Gastroesophageal sphincter (tissue), 4 donors: ENCODE results near the gene RCC2. TPM values are rescaled to one million over a fixed set of nuclear protein-coding genes. Genes with fewer than 3 reads are reported as not detected.

ENCODE experiments used
- ATAC-seq: fragments of 150-250 bp; one replicate; pipeline ENCODE4 v1.9.1; 2016; ENCODE audit warnings: mild to moderate bottlenecking, moderate library complexity
- H3K27ac ChIP-seq, 4 donors: fragments of 200-600 bp; sonication (generic) in 3 of 4; 1 replicate in 3 of 4; 2 replicates in 1 of 4; pipeline ENCODE4 v1.5.1; 2016 to 2019
- H3K27me3 ChIP-seq: fragments of 200-600 bp; sonication (generic); one replicate; pipeline ENCODE4 v1.5.1; 2019
- H3K36me3 ChIP-seq, 2 donors: fragments of 200-600 bp; sonication (generic); one replicate each; pipeline ENCODE4 v1.5.1; 2019; ENCODE audit warnings: control low read depth in 1 of 2
- H3K4me1 ChIP-seq, 3 donors: fragments of 200-600 bp; sonication (generic); 1 replicate in 2 of 3; 2 replicates in 1 of 3; pipeline ENCODE4 v1.5.1; 2016 to 2019; ENCODE audit warnings: control low read depth in 2 of 3
- H3K4me3 ChIP-seq, 2 donors: fragments of 200-600 bp; sonication (generic); one replicate each; pipeline ENCODE4 v1.5.1; 2019; ENCODE audit warnings: mild to moderate bottlenecking in 1 of 2, moderate library complexity in 1 of 2
- H3K9me3 ChIP-seq, 3 donors: fragments of 200-600 bp; sonication (generic); one replicate each; pipeline ENCODE4 v1.5.1; 2017 to 2019; ENCODE audit warnings: control low read depth in 2 of 3
- CTCF ChIP-seq, 4 experiments: fragments of 200-600 bp in 2 of 4; fragments of 450-650 bp in 2 of 4; sonication (generic) in 1 of 4; IDR thresholded peaks; one replicate each; pipeline ENCODE4 v1.5.1; 2017 to 2019; ENCODE audit warnings: antibody characterized with exemption in 4 of 4, mild to moderate bottlenecking in 2 of 4, moderate library complexity in 2 of 4
- EP300 ChIP-seq: sonication (generic); formaldehyde crosslinking; IDR thresholded peaks from one replicate; pipeline ENCODE4 v1.6.1; 2017; ENCODE audit warnings: antibody characterized with exemption, mild to moderate bottlenecking
- POLR2A ChIP-seq, 2 donors: fragments of 450-650 bp; IDR thresholded peaks; one replicate each; pipeline ENCODE4 v1.6.1; 2017; ENCODE audit warnings: antibody characterized with exemption in 2 of 2, mild to moderate bottlenecking in 2 of 2, moderate library complexity in 1 of 2
- POLR2AphosphoS5 ChIP-seq: sonication (generic); formaldehyde crosslinking; IDR thresholded peaks from one replicate; pipeline ENCODE4 v1.6.1; 2017; ENCODE audit warnings: antibody characterized with exemption
- WGBS, 2 donors: methylation state at CpG; one replicate each; pipeline ENCODE4 v1.1.5; 2018; ENCODE audit warnings: low coverage in 1 of 2; 5-methylcytosine and 5-hydroxymethylcytosine counted together
- total RNA-seq, 4 donors: library from RNA; depleted of rRNA; stranded (reverse); fragments of >200 nt; gene quantifications; one replicate each; pipeline ENCODE4 v1.1.0, GENCODE V29; 2016

RCC2 gene
- total RNA-seq, 4 donors from 2014 or later: 9.5 to 21.3 (median 18.5) TPM

DNA sequence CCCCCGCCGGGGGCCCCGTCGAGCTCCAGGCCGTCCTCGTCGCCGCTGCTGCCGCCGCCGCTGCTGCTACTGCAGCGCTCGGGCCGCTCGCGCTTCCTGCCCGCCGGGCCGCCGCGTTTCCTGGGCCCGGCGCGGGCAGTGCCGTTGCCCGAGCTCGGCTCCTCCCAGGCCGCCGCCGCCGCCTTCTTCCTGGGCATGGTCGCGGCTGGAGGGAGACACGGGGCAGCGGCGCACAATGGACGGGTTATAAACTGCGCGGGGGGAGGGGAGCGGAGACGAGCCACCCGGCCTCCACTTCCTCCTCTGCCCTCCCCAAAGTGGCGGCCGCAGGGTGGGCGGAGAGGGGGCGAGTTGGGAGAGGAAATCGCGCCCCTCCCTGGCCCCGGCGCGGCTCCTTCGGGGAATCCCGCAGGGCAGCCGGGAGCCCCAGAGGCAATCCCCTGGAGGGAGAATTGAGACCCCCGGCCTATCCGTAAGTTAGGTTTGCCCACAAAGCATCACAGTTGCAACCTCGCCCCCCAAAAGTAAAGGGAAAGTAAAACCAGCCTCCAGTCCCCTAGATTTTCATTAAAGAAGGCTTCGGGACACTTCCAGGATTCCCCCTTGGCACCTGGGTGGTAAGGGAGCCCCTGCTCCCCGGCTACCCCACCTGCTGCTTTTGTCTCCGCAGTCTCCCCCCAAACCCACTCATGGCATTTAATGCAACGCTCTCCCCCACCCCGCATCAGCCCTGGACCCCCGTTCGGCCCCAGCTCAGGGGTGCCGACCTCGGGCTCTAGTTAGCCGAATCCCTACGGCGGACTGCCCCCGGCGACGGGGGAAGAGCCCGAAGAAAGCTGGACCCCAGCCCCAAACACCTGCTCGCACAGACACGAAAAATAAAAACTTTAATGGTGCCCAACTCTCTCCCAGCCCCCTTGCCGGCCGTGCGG, 893 bp downstream of the RCC2 start:
- peak overlapping the region; percentile 44 to 80 for H3K4me3 ChIP-seq
- H3K27me3 ChIP-seq: no peaks in the 10 kb centered on the region
- TF ChIP-seq POLR2A (IDR thresholded peaks at IDR 0.05) (no peak), CTCF (IDR thresholded peaks at IDR 0.05) (peak in 1 of 4 experiments; percentile 11)
- peak overlapping the region; percentile 15 to 87 (median 82) for H3K27ac ChIP-seq
- peaks cover 0 to 35% (median 16%) of the 10 kb centered on the region in 3 donors for H3K4me1 ChIP-seq
- WGBS, 2 donors: 0% methylated on average over 9 of the region's 78 CpGs; no CpG with 5 or more reads in 1 of the 2 donors
- peaks cover 0 to 13% of the 10 kb centered on the region in 2 donors for H3K36me3 ChIP-seq
- no peaks in the 10 kb centered on the region for H3K9me3 ChIP-seq
- ATAC-seq: peak; percentile 24

DNA sequence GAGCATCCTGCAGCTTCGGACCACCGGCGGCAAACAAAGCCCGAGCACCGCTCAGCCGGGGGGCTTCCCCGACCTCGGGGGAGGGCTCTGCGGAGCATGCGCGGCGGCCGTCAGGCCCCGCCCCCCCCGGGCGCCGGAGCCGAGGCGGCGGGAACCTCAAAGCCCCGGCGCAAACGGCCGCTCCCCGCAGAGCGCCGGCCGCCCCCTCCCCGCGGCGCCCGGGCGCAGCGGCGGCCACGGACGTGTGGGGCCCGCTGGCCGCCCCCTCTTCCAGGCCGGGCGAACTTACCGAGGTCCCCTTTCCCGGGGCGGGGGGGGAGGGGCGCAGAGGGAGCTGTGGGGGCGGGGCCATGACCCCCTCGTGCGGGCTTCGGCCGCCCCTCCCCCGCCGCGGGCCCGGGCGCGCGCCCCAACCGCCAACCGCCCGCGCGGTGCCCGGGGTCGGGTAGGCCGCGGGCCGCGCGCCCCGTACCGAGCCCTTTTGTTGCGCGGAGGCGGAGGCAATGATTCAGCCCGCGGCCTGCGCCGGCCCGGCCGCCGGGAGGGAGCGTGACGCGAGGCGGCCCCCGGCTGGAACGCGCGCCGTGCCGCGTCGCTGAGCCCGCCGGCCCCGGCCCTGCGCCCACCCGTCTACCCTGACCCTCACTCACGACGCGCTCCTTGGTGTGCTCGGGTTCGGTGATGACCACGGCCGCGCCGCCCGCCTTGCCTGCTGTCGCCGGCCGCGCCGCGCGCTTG, 1.7 kb downstream of the RCC2 start:
- ATAC-seq: peak; percentile 75
- H3K27ac ChIP-seq: peak overlapping the region; percentile 18 to 87 (median 82)
- H3K4me1 ChIP-seq: peaks cover 0 to 35% (median 16%) of the 10 kb centered on the region in 3 donors
- H3K4me3 ChIP-seq: peak overlapping the region; percentile 44 to 80
- WGBS, 2 donors: no CpG with 5 or more reads among the region's 115 CpGs
- no peaks in the 10 kb centered on the region for H3K9me3 ChIP-seq
- TF ChIP-seq EP300: no peak
- no peak for TF ChIP-seq CTCF (IDR thresholded peaks at IDR 0.05)
- TF ChIP-seq POLR2AphosphoS5: peak; percentile 8
- peak; percentile 3 to 9 for TF ChIP-seq POLR2A (IDR thresholded peaks at IDR 0.05)
- H3K27me3 ChIP-seq: no peaks in the 10 kb centered on the region
- peaks cover 0 to 22% of the 10 kb centered on the region in 2 donors for H3K36me3 ChIP-seq

- peak overlapping the region; percentile 44 to 80 for H3K4me3 ChIP-seq
- H3K4me1 ChIP-seq: peaks cover 0 to 35% (median 16%) of the 10 kb centered on the region in 3 donors
- no peaks in the 10 kb centered on the region for H3K27me3 ChIP-seq
- WGBS, 2 donors: 0 to 7% methylated on average over 1 to 3 of the region's 9 CpGs
- ATAC-seq: no peak
- no peaks in the 10 kb centered on the region for H3K9me3 ChIP-seq
- peak overlapping the region; percentile 18 to 87 (median 82) for H3K27ac ChIP-seq
- peaks cover 0 to 26% of the 10 kb centered on the region in 2 donors for H3K36me3 ChIP-seq
- TF ChIP-seq CTCF (IDR thresholded peaks at IDR 0.05) (no peak), POLR2A (IDR thresholded peaks at IDR 0.05) (peak in 1 of 2 donors; percentile 27)
These were observed 2.3 kb downstream of the RCC2 start for GRCh38 chr1:17437260-17437579.

DNA sequence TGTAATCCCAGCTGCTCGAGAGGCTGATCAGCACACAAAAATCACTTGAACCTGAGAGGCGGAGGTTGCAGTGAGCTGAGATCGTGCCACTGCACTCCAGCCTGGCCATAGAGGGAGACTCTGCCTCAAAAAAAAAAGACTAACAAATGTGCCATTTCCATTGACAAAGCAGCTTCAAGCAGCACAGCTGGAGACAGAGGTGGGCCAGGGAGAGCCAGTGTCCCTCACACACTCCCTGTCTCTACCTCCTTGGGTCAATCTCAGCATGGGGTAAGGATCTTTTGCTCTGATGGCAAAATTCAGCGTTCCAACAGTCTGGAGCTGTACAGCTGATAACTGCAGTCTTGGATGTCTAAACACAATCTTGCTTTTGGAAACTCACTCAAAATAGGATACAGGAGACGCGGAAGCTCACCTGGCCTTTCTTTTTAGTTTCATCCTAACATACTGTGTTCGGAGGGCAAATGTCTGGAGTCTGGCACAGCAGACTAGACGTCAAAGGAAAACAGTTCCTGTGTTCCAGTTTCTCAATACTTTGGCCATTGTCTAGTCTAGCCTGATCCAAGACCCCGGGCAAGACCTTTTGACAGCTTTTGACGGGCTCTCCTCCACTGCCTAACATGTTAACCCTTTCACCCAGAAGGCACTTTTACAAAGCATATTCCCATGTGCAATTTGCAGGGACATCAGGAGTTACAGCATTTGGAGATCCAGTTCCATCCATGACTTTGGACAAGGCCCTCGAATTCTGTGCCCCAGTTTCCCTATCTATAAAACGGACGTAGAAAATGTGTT, 2.9 kb downstream of the RCC2 start:
- Histone ChIP-seq H3K9me3 (no peaks in the 10 kb centered on the region), H3K36me3 (peaks cover 0 to 28% of the 10 kb centered on the region in 2 donors), H3K4me3 (peak overlapping the region; percentile 44 to 80), H3K27ac (peak overlapping the region in 3 of 4 donors; percentile 79 to 87 (median 84)), H3K4me1 (peaks cover 0 to 35% (median 16%) of the 10 kb centered on the region in 3 donors), H3K27me3 (no peaks in the 10 kb centered on the region)
- ATAC-seq: no peak
- no peak for TF ChIP-seq CTCF (IDR thresholded peaks at IDR 0.05)
- TF ChIP-seq EP300: no peak
- TF ChIP-seq POLR2AphosphoS5: no peak
- no peak for TF ChIP-seq POLR2A (IDR thresholded peaks at IDR 0.05)
- WGBS, 2 donors: 38 to 40% methylated on average over 12 of the region's 13 CpGs
